ENCODE measurements around the gene BHLHA15.

- TF ChIP-seq CTCF (IDR thresholded peaks at IDR 0.05 in 2 of 3, conservative IDR thresholded peaks at IDR 0.05 in 1 of 3; ENCODE audit: borderline replicate concordance in 1 of 3, insufficient read depth in 1 of 3, low read depth in 2 of 3, low read length in 2 of 3), result no peak
- TF ChIP-seq SP1 (IDR thresholded peaks at IDR 0.05; ENCODE audit: low read depth), result no peak
- TF ChIP-seq ZBTB33 (IDR thresholded peaks at IDR 0.05; ENCODE audit: extremely low read depth, insufficient replicate concordance, low read length), result no peak
- TF ChIP-seq ZNF274 (IDR thresholded peaks at IDR 0.05; ENCODE audit: low read depth, low read length), result no peak
- no peak for TF ChIP-seq SIN3A (IDR thresholded peaks at IDR 0.05; ENCODE audit: low read depth)
- TF ChIP-seq POLR2A (IDR thresholded peaks at IDR 0.05; ENCODE audit: borderline replicate concordance, extremely low read depth, insufficient read depth, insufficient read length), result peak; percentile 11
- no peak for TF ChIP-seq CBX3 (IDR thresholded peaks at IDR 0.05; ENCODE audit: low read depth)
- no peak for TF ChIP-seq TCF7L2 (IDR thresholded peaks at IDR 0.05; ENCODE audit: borderline replicate concordance, extremely low read depth, insufficient read depth, insufficient read length)
Measured at GRCh38 chr7:98252425-98253054, 41.3 kb downstream of the BHLHA15 start.
